ENCODE data around the gene CCDC63. TPM values are rescaled to one million over a fixed set of nuclear protein-coding genes. Genes with fewer than 3 reads are reported as not detected.

CCDC63 gene
- total RNA-seq, 4 donors from 2014 or later, result not detected

GRCh38 chr12:110930348-110931314 is 83.8 kb downstream of the CCDC63 start:
- H3K36me3 ChIP-seq, result no peaks in the 10 kb centered on the region
- H3K9me3 ChIP-seq, result no peaks in the 10 kb centered on the region
- DNase-seq, result no peak
- no peaks in the 10 kb centered on the region for H3K27me3 ChIP-seq
- no peak overlapping the region for H3K27ac ChIP-seq
- no peak overlapping the region for H3K4me3 ChIP-seq
- TF ChIP-seq CTCF (IDR thresholded peaks at IDR 0.05), result no peak
- TF ChIP-seq POLR2A (IDR thresholded peaks at IDR 0.05), result no peak
- no peaks in the 10 kb centered on the region for H3K4me1 ChIP-seq
- intact Hi-C loops (cut with DNase I; ENCODE audit: low total_unique reads), result no loop called here

GRCh38 chr12:110931315-110931728 is 84.5 kb downstream of the CCDC63 start:
- Histone ChIP-seq H3K4me1 (no peaks in the 10 kb centered on the region), H3K27me3 (no peaks in the 10 kb centered on the region), H3K27ac (no peak overlapping the region), H3K4me3 (no peak overlapping the region), H3K36me3 (no peaks in the 10 kb centered on the region), H3K9me3 (no peaks in the 10 kb centered on the region)
- TF ChIP-seq POLR2A (IDR thresholded peaks at IDR 0.05), result no peak
- TF ChIP-seq CTCF (IDR thresholded peaks at IDR 0.05), result no peak
- intact Hi-C loops (cut with DNase I; ENCODE audit: low total_unique reads), result no loop called here
- DNase-seq, result no peak

GRCh38 chr12:110932046-110932445 is 85.3 kb downstream of the CCDC63 start:
- no peaks in the 10 kb centered on the region for H3K9me3 ChIP-seq
- H3K27ac ChIP-seq, result no peak overlapping the region
- TF ChIP-seq CTCF (IDR thresholded peaks at IDR 0.05) (no peak), POLR2A (IDR thresholded peaks at IDR 0.05) (no peak)
- no peak overlapping the region for H3K4me3 ChIP-seq
- DNase-seq, result no peak
- H3K27me3 ChIP-seq, result no peaks in the 10 kb centered on the region
- no peaks in the 10 kb centered on the region for H3K36me3 ChIP-seq
- intact Hi-C loops (cut with DNase I; ENCODE audit: low total_unique reads), result no loop called here
- H3K4me1 ChIP-seq, result no peaks in the 10 kb centered on the region

DNA sequence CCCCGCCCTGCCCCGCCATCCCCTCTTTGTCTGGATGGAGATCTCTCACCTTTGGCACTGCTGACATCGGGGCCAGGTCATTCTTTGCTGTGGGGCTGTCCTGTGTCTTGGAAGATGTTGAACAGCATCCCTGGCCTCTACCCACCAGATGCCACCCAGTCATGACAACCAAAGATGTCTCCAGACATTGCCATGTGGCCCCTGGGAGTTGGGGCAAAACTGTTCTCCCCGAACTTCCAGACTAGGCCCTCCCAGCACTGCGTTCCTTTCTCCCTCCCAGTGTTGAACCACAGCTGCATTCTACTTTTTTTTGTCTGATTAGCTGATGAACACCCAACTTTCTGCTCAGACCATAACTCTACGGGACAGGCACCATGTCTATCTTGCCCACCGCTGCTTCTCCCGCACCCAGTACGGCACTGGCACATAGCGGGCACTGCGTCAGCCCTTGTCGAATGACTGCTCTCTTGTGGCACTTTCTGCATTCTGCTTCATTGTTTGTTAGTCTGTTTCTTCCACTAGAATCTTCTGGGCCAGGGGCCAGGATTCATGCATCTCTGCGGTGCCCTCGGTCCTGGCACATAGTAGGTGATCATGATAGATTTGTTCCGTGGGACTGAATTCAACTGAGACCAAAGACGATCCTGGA is 86.7 kb downstream of the CCDC63 start:
- H3K4me1 ChIP-seq, result no peaks in the 10 kb centered on the region
- DNase-seq, result no peak
- no peak for TF ChIP-seq CTCF (IDR thresholded peaks at IDR 0.05)
- no peak for TF ChIP-seq POLR2A (IDR thresholded peaks at IDR 0.05)
- peaks cover 0 to 3% of the 10 kb centered on the region in 2 donors for H3K27me3 ChIP-seq
- H3K36me3 ChIP-seq, result no peaks in the 10 kb centered on the region
- intact Hi-C loops (cut with DNase I; ENCODE audit: low total_unique reads), result no loop called here
- no peak overlapping the region for H3K4me3 ChIP-seq
- no peak overlapping the region for H3K27ac ChIP-seq
- no peaks in the 10 kb centered on the region for H3K9me3 ChIP-seq
